Measurements from ENCODE around the gene PPID.
A peak's percentile ranks its signal among the peaks of the same experiment; 100 is the strongest.

The PPID gene

GRCh38 chr4:158722917-158723793, at the start of gene PPID:
PPID (minus strand) TSS chr4:158723396; CDS start chr4:158723288, 108 bp downstream.
- TF ChIP-seq ZFX (IDR thresholded peaks at IDR 0.05), result peak; percentile 25
- no peak for TF ChIP-seq CTCF (conservative IDR thresholded peaks at IDR 0.05)

GRCh38 chr4:158771776-158772175, 48.6 kb upstream of the PPID start:
- H3K27ac ChIP-seq, result no peak overlapping the region
- TF ChIP-seq ZFX (IDR thresholded peaks at IDR 0.05) (no peak), CTCF (conservative IDR thresholded peaks at IDR 0.05) (no peak)

More at GRCh38 chr4:158722917-158723793, at the start of gene PPID:
- H3K27ac ChIP-seq, result peak within 1 kb of the TSS; percentile 80

- no peak overlapping the region for H3K27ac ChIP-seq
- no peak for TF ChIP-seq ZFX (IDR thresholded peaks at IDR 0.05)
- no peak for TF ChIP-seq CTCF (conservative IDR thresholded peaks at IDR 0.05)
These were observed 47.5 kb upstream of the PPID start for GRCh38 chr4:158770671-158771070.

GRCh38 chr4:158769175-158769921, 46.2 kb upstream of the PPID start:
- peak overlapping the region; percentile 69 for H3K27ac ChIP-seq

GRCh38 chr4:158768555-158769174, 45.5 kb upstream of the PPID start, which contains the start of gene FNIP2:
FNIP2 (plus strand) TSS chr4:158769026; CDS start chr4:158769213, 187 bp downstream.
- H3K27ac ChIP-seq, result peak within 1 kb of the TSS; percentile 69
- peak; percentile 15 for TF ChIP-seq CTCF (conservative IDR thresholded peaks at IDR 0.05)
- 0 out of 2 replicates have a peak, but pooled peaks have one; percentile 25 for TF ChIP-seq ZFX (IDR thresholded peaks at IDR 0.05)

More at GRCh38 chr4:158769175-158769921, 46.2 kb upstream of the PPID start:
- 0 out of 2 replicates have a peak, but pooled peaks have one; percentile 4 for TF ChIP-seq CTCF (conservative IDR thresholded peaks at IDR 0.05)
- no peak for TF ChIP-seq ZFX (IDR thresholded peaks at IDR 0.05)

GRCh38 chr4:158767451-158767850, 44.3 kb upstream of the PPID start:
- H3K27ac ChIP-seq, result no peak overlapping the region
- TF ChIP-seq CTCF (conservative IDR thresholded peaks at IDR 0.05) (no peak), ZFX (IDR thresholded peaks at IDR 0.05) (no peak)

Data from C4-2B (cell line).